Endothelial cell of umbilical vein (primary cell): ENCODE measurements around the gene SLC47A2. TPM values are rescaled to one million over a fixed set of nuclear protein-coding genes. Genes with fewer than 3 reads are reported as not detected.
A peak's percentile ranks its signal among the peaks of the same experiment; 100 is the strongest.

ENCODE experiments used
- Bru-seq: library from RNA; stranded (reverse); fragments of 400-500 nt; gene quantifications from one replicate; lab custom pipeline; 2021; lab: Mats Ljungman, UMichigan
- BruChase-seq, 2 experiments: library from RNA; stranded (reverse); fragments of 400-500 nt; gene quantifications; one replicate each; lab custom pipeline; 2021; lab: Mats Ljungman, UMichigan
- BruUV-seq: library from RNA; stranded (reverse); fragments of 400-500 nt; replicated peaks from 2 replicates; lab custom pipeline; 2021; lab: Mats Ljungman, UMichigan
- CTCF ChIA-PET: fragments of 300-600, 350-600 bp; sonication (Branson Sonifier 250); formaldehyde crosslinking; loops from one replicate; lab custom pipeline; 2021; ENCODE audit warnings: antibody characterized with exemption, inconsistent platforms; lab: Charles Lee
- POLR2A ChIA-PET: fragments of 300-600, 350-600 bp; sonication (Branson Sonifier 250); formaldehyde crosslinking; loops from one replicate; lab custom pipeline; 2021; ENCODE audit warnings: antibody characterized with exemption, inconsistent platforms; lab: Charles Lee
- DNase-seq: peaks from one replicate; pipeline ENCODE4 v3.0.0-alpha.2; 2011; ENCODE audit warnings: low read depth, low spot score
- FAIRE-seq: peaks from 2 replicates; lab custom pipeline; 2011; peaks lifted over from hg19 to GRCh38; lab: Jason Lieb, UNC
- H2AFZ ChIP-seq: 2 replicates; pipeline ENCODE4 v1.6.0; 2012; ENCODE audit warnings: low read depth, low read length, control low read depth, inconsistent platforms
- H3K27ac ChIP-seq: 2 replicates; pipeline ENCODE4 v1.5.1; 2011; ENCODE audit warnings: low read depth, mild to moderate bottlenecking, control low read depth, low read length, moderate library complexity; ENCODE audit not compliant: insufficient read depth
- H3K27me3 ChIP-seq, 2 experiments: 2 replicates each; pipeline versions ENCODE4 v1.6.0 to v1.6.1; 2011; ENCODE audit warnings: low read length in 2 of 2, mixed read lengths in 1 of 2; ENCODE audit not compliant: control insufficient read depth in 2 of 2, insufficient read depth in 2 of 2
- H3K36me3 ChIP-seq, 2 experiments: 2 replicates in 1 of 2; 3 replicates in 1 of 2; pipeline ENCODE4 v1.5.1; 2011; ENCODE audit warnings: low read length in 2 of 2, mild to moderate bottlenecking in 1 of 2, moderate library complexity in 1 of 2; ENCODE audit not compliant: control insufficient read depth in 2 of 2, insufficient read depth in 2 of 2; ENCODE audit errors: extremely low read depth in 1 of 2
- H3K4me1 ChIP-seq: 3 replicates; pipeline ENCODE4 v1.5.1; 2011; ENCODE audit warnings: mild to moderate bottlenecking, low read length; ENCODE audit not compliant: control insufficient read depth, insufficient read depth; ENCODE audit errors: extremely low read depth
- H3K4me2 ChIP-seq: 2 replicates; pipeline ENCODE4 v1.6.1; 2011; ENCODE audit warnings: low read length, control low read depth, mixed read lengths; ENCODE audit not compliant: insufficient read depth
- H3K4me3 ChIP-seq, 3 experiments: fragments of 200-600 bp in 1 of 3; sonication (generic), shearing (Covaris generic) in 1 of 3; replicated peaks in 1 of 3; 2 replicates each; pipeline ENCODE4 v1.5.1; 2011 to 2016; ENCODE audit warnings: control low read depth in 3 of 3, low read length in 3 of 3, mild to moderate bottlenecking in 2 of 3, inconsistent platforms in 1 of 3, low read depth in 1 of 3, moderate library complexity in 1 of 3; ENCODE audit not compliant: insufficient read depth in 1 of 3
- H3K79me2 ChIP-seq: 2 replicates; pipeline ENCODE4 v1.6.0; 2012; ENCODE audit warnings: low read length, inconsistent platforms; ENCODE audit not compliant: control insufficient read depth, insufficient read depth
- H3K9ac ChIP-seq: replicated peaks from 2 replicates; pipeline ENCODE3; 2011; ENCODE audit warnings: low read length, control low read depth; ENCODE audit not compliant: insufficient read depth; ENCODE audit errors: extremely low read depth
- H3K9me1 ChIP-seq: replicated peaks from 3 replicates; pipeline ENCODE4 v1.6.0; 2011; ENCODE audit warnings: mild to moderate bottlenecking, low read length; ENCODE audit not compliant: control insufficient read depth, insufficient read depth; ENCODE audit errors: extremely low read depth
- H3K9me3 ChIP-seq: replicated peaks from 2 replicates; pipeline ENCODE4 v1.5.1; 2012; ENCODE audit warnings: low read length, inconsistent platforms; ENCODE audit not compliant: control insufficient read depth, insufficient read depth
- H4K20me1 ChIP-seq: replicated peaks from 2 replicates; pipeline ENCODE3; 2011; ENCODE audit warnings: mild to moderate bottlenecking, low read length; ENCODE audit not compliant: control insufficient read depth, insufficient read depth; ENCODE audit errors: extremely low read depth
- CTCF ChIP-seq, 2 donors: IDR thresholded peaks; 1 replicate in 1 of 2; 2 replicates in 1 of 2; pipeline ENCODE4 v1.5.1; 2011; ENCODE audit warnings: low read length in 2 of 2, mild to moderate bottlenecking in 2 of 2, moderate library complexity in 2 of 2, control low read depth in 1 of 2, inconsistent platforms in 1 of 2, low read depth in 1 of 2; ENCODE audit not compliant: insufficient read depth in 1 of 2; ENCODE audit errors: extremely low read depth in 1 of 2
- EZH2 ChIP-seq: IDR thresholded peaks from 2 replicates; pipeline ENCODE4 v1.6.1; 2012; ENCODE audit warnings: borderline replicate concordance, low read depth, mild to moderate bottlenecking, moderate library complexity, low read length, inconsistent platforms; ENCODE audit not compliant: severe bottlenecking
- FOS ChIP-seq: IDR thresholded peaks from 2 replicates; pipeline ENCODE4 v1.6.1; 2011; ENCODE audit warnings: mild to moderate bottlenecking, low read length, moderate library complexity, borderline replicate concordance; ENCODE audit not compliant: insufficient read depth
- GATA2 ChIP-seq: IDR thresholded peaks from 2 replicates; pipeline ENCODE4 v1.7.0; 2011; ENCODE audit warnings: low read depth, mild to moderate bottlenecking, moderate library complexity, mixed read lengths, low read length; ENCODE audit not compliant: insufficient read length, insufficient read depth
- JUN ChIP-seq: IDR thresholded peaks from 2 replicates; pipeline ENCODE4 v1.6.1; 2011; ENCODE audit warnings: borderline replicate concordance, low read depth; ENCODE audit not compliant: insufficient read length, insufficient read depth
- MAX ChIP-seq: IDR thresholded peaks from 2 replicates; pipeline ENCODE4 v1.6.1; 2011; ENCODE audit not compliant: insufficient read depth, insufficient read length
- MYC ChIP-seq: IDR thresholded peaks from one replicate; pipeline ENCODE4 v1.6.1; 2011; ENCODE audit warnings: mild to moderate bottlenecking, low read depth, low read length
- POLR2A ChIP-seq: IDR thresholded peaks from 2 replicates; pipeline ENCODE4 v1.6.1; 2012; ENCODE audit warnings: low read depth, mild to moderate bottlenecking, control low read depth, low read length
- POLR2AphosphoS5 ChIP-seq: IDR thresholded peaks from 2 replicates; pipeline ENCODE4 v1.6.1; 2012; ENCODE audit warnings: low read depth, mild to moderate bottlenecking, control low read depth, low read length, moderate library complexity; ENCODE audit not compliant: insufficient read depth
- dilution Hi-C: fragments of 300-500 bp; cut with MboI; formaldehyde crosslinking; loops from one replicate; pipeline ENCODE4 v1.15.0; 2019; ENCODE audit warnings: low sequenced_read_pairs; ENCODE audit not compliant: extremely low pct_ligation_motif_present
- intact Hi-C: fragments of 100-400 bp; cut with micrococcal nuclease; formaldehyde crosslinking; loops from one replicate; pipeline ENCODE4 v1.10.0; 2022
- long read RNA-seq: library from polyadenylated mRNA; stranded (forward); transcript quantifications from one replicate; pipeline ENCODE4 v2.0.0, GENCODE V29; 2021
- polyA minus RNA-seq, 3 experiments: library from RNA; depleted of rRNA, polyadenylated mRNA; stranded (reverse); fragments of >200 nt; gene quantifications; 1 replicate in 1 of 3; 2 replicates in 2 of 3; pipeline ENCODE4 v1.2.3, GENCODE V29; 2011
- polyA plus RNA-seq, 4 experiments: library from polyadenylated mRNA; depleted of rRNA in 3 of 4; stranded (reverse) in 3 of 4; unstranded in 1 of 4; fragments of >200 nt; gene quantifications; 2 replicates each; pipeline versions ENCODE4 v1.2.1 to v1.2.3, GENCODE V29; 2011 to 2012; ENCODE audit warnings: missing spikeins in 1 of 4
- total RNA-seq: library from RNA; stranded (reverse); gene quantifications from 2 replicates; pipeline ENCODE4 v1.2.3, GENCODE V29; 2021

The SLC47A2 gene
- total RNA-seq: not detected in 2 replicates
- polyA plus RNA-seq: not detected in 2 replicates
- not detected in 2 replicates for polyA plus RNA-seq (2011; cell fraction: cytosol; rRNA removed)
- polyA plus RNA-seq (2011; cell fraction: nucleus; rRNA removed): not detected in 2 replicates
- not detected in 2 replicates for polyA plus RNA-seq (2012)
- not detected in 2 replicates for polyA minus RNA-seq
- not detected for polyA minus RNA-seq (2011; cell fraction: cytosol; rRNA and poly(A)+ RNA removed)
- polyA minus RNA-seq (2011; cell fraction: nucleus; rRNA and poly(A)+ RNA removed): not detected in 2 replicates
- Bru-seq, nascent RNA: not detected
- BruChase-seq, experiment 1, labeled RNA remaining after a 6-hour chase: percentile 3 among the genes with signal in this experiment
- BruChase-seq, experiment 2, labeled RNA remaining after a 2-hour chase: not detected
- long read RNA-seq, partial matches to known transcripts: 0 of 1 reads
- long read RNA-seq, other reads (novel, unspliced or antisense): 1 of 1 reads

GRCh38 chr17:19716108-19717030 lies at the start of gene SLC47A2:
TSS of gene SLC47A2 (minus strand) at chr17:19716584. CDS start at chr17:19716555, 29 bp downstream.
- Histone ChIP-seq H3K27ac (no peak within 1 kb of the TSS), H3K9me1 (no peaks in the 10 kb centered on the region), H4K20me1 (no peaks in the 10 kb centered on the region), H3K27me3 (no peaks in the 10 kb centered on the region), H3K9ac (no peak within 1 kb of the TSS), H3K4me1 (no peaks in the 10 kb centered on the region), H3K9me3 (no peaks in the 10 kb centered on the region), H3K4me3 (no peak within 1 kb of the TSS), H3K79me2 (no peaks in the 10 kb centered on the region), H2AFZ (no peak within 1 kb of the TSS), H3K36me3 (no peaks in the 10 kb centered on the region), H3K4me2 (no peak within 1 kb of the TSS)
- no peak for TF ChIP-seq CTCF (IDR thresholded peaks at IDR 0.05; ENCODE audit: extremely low read depth in 1 of 2, insufficient read depth in 1 of 2, low read depth in 1 of 2, low read length in 2 of 2)
- TF ChIP-seq MAX: no peak
- TF ChIP-seq GATA2: no peak
- no peak for TF ChIP-seq JUN
- TF ChIP-seq EZH2: no peak
- TF ChIP-seq POLR2A: no peak
- no peak for TF ChIP-seq POLR2AphosphoS5
- no peak for TF ChIP-seq FOS
- no peak for TF ChIP-seq MYC
- BruUV-seq: no TSS peak
- DNase-seq: no peak
- ChIA-PET POLR2A (no interaction called here), CTCF (interaction anchor here (1.6 kb wide), 1 partner anchor 46 kb away, joined by 4 read pairs; no protein-coding TSS in a partner anchor)
- intact Hi-C loops: no loop called here
- dilution Hi-C loops: no loop called here
- no peak for FAIRE-seq
